OCI-LY3 (cell line): ENCODE results near the gene ARL9.
"Not testable (repeated sequence)": the region's sequence is repeated elsewhere in the genome, so short reads cannot be mapped to it uniquely, and the experiment has no call there.

Experiments
- EZH2phosphoT487 ChIP-seq: fragments of 200-600 bp; shearing (Covaris generic); IDR thresholded peaks from 2 replicates; pipeline ENCODE4 v1.6.1; 2018; ENCODE audit warnings: antibody characterized with exemption, mixed run types, low read depth
- TF ChIP-seq, protein P1 (sequence below): fragments of 200-600, 300-600 bp; sonication (generic); IDR thresholded peaks from 2 replicates; pipeline ENCODE4 v1.5.1; 2014; ENCODE audit warnings: antibody characterized with exemption, low read length, low read depth

DNA sequence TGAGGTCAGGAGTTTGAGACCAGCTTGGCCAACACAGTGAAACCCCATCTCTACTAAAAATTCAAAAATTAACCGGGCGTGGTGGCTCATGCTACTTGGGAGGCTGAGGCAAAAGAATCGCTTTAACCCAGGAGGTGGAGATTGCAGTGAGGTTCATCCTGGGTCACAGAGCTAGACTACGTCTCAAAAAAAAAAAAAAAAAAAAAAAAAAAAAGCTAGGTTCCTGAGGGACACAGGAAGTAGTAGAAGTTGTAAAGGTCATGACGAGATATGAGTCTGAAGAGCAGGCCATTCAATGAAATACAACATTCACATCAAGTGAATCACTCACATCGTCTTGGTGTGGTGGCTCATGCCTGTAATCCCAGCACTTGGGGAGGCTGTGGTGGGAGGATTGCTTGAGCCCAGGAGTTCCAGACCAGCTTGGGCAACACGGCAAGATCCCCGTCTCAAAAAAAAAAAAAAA, 39.3 kb upstream of the ARL9 start:
- TF ChIP-seq, protein P1, sequence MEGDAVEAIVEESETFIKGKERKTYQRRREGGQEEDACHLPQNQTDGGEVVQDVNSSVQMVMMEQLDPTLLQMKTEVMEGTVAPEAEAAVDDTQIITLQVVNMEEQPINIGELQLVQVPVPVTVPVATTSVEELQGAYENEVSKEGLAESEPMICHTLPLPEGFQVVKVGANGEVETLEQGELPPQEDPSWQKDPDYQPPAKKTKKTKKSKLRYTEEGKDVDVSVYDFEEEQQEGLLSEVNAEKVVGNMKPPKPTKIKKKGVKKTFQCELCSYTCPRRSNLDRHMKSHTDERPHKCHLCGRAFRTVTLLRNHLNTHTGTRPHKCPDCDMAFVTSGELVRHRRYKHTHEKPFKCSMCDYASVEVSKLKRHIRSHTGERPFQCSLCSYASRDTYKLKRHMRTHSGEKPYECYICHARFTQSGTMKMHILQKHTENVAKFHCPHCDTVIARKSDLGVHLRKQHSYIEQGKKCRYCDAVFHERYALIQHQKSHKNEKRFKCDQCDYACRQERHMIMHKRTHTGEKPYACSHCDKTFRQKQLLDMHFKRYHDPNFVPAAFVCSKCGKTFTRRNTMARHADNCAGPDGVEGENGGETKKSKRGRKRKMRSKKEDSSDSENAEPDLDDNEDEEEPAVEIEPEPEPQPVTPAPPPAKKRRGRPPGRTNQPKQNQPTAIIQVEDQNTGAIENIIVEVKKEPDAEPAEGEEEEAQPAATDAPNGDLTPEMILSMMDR = not testable (repeated sequence)
- TF ChIP-seq EZH2phosphoT487 = not testable (repeated sequence)
